ENCODE data around the gene GLI3. TPM values are rescaled to one million over a fixed set of nuclear protein-coding genes. Genes with fewer than 3 reads are reported as not detected.

Gene GLI3
- total RNA-seq, 1 donor from 2014 or later, result 27.7 TPM

DNA sequence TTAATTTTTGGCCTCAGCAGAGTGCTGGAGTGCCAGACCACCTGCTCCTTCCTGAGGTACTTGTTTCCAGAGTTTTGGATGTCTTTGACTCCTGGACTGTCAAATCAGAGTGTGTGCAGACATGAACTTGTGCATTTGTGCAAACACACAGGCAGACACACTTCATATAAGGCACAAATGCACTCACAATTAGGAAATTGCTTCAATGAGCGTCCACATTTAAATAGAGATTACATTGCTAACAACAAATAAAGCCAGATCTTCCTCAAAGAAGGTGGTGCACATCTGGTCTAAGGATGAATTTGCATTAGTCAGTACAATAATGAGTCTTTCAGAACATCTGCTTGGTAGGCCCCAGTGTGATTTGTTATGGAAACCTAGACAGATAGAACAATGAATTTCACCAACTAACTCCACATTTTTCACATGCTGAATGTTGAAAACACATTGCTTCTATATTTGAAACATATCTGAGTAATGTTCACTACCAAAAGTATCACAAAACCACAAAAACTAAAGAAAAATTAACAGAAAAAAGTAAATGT, 267.4 kb downstream of the GLI3 start:
- no peaks in the 10 kb centered on the region for H3K9me3 Mint-ChIP-seq (ENCODE audit: unreplicated experiment)
- H3K27ac Mint-ChIP-seq (ENCODE audit: unreplicated experiment), result no peak overlapping the region
- no peaks in the 10 kb centered on the region for H3K36me3 ChIP-seq (ENCODE audit: insufficient read depth, low read length)
- H3K9me3 ChIP-seq (ENCODE audit: insufficient read depth, low read depth, low read length), result no peaks in the 10 kb centered on the region
- no peak overlapping the region for H3K4me3 Mint-ChIP-seq (ENCODE audit: unreplicated experiment)
- no peak overlapping the region for H3K27ac ChIP-seq (ENCODE audit: low read depth, low read length)
- no peaks in the 10 kb centered on the region for H3K27me3 Mint-ChIP-seq (ENCODE audit: low read depth, unreplicated experiment)
- no peak overlapping the region for H3K4me2 ChIP-seq (ENCODE audit: low read length)
- no peaks in the 10 kb centered on the region for H3K4me1 ChIP-seq (ENCODE audit: insufficient read depth, low read length)
- FAIRE-seq (no peak), DNase-seq (ENCODE audit: low read depth) (no peak)
- no peaks in the 10 kb centered on the region for H3K27me3 ChIP-seq (ENCODE audit: insufficient read depth, low read length)
- no peak overlapping the region for H3K4me3 ChIP-seq (ENCODE audit: insufficient read depth, low read depth, low read length)
- H3K9ac ChIP-seq (ENCODE audit: low read length), result no peak overlapping the region
- H2AFZ ChIP-seq (ENCODE audit: low read depth, low read length), result no peak overlapping the region
- peaks cover 6% of the 10 kb centered on the region for H3K4me1 Mint-ChIP-seq (ENCODE audit: low read depth, unreplicated experiment)
- TF ChIP-seq EZH2 (IDR thresholded peaks at IDR 0.05; ENCODE audit: insufficient read depth, low read length), result no peak
- TF ChIP-seq, protein P1, sequence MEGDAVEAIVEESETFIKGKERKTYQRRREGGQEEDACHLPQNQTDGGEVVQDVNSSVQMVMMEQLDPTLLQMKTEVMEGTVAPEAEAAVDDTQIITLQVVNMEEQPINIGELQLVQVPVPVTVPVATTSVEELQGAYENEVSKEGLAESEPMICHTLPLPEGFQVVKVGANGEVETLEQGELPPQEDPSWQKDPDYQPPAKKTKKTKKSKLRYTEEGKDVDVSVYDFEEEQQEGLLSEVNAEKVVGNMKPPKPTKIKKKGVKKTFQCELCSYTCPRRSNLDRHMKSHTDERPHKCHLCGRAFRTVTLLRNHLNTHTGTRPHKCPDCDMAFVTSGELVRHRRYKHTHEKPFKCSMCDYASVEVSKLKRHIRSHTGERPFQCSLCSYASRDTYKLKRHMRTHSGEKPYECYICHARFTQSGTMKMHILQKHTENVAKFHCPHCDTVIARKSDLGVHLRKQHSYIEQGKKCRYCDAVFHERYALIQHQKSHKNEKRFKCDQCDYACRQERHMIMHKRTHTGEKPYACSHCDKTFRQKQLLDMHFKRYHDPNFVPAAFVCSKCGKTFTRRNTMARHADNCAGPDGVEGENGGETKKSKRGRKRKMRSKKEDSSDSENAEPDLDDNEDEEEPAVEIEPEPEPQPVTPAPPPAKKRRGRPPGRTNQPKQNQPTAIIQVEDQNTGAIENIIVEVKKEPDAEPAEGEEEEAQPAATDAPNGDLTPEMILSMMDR (IDR thresholded peaks at IDR 0.05; ENCODE audit: insufficient read depth, low read depth, low read length), result no peak
- no peaks in the 10 kb centered on the region for H3K79me2 ChIP-seq (ENCODE audit: insufficient read depth, low read length)
- peaks cover 7% of the 10 kb centered on the region for H3K36me3 Mint-ChIP-seq (ENCODE audit: low read depth, unreplicated experiment)
- no peaks in the 10 kb centered on the region for H4K20me1 ChIP-seq (ENCODE audit: insufficient read depth, low read length)

DNA sequence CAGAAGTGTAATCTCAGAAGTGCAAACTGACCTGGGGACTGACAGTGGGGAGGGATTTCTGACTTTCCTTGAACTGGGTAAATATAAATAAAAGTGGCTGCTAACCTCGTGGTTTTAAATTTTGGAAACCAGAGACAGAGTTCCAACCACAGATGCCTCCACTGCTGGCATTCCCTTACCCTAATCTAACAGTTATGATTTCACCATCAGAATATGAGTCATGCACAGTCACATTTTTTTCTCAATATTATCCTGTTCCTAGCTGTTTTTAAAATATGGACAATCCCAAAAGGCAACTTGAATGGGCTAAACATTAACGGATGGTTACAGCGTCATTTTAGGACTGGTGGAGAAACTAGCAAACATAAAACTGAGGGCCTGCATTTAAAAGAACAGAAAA, 269.9 kb downstream of the GLI3 start:
- Mint-ChIP-seq H3K4me1 (ENCODE audit: low read depth, unreplicated experiment) (peaks cover 6% of the 10 kb centered on the region), H3K4me3 (ENCODE audit: unreplicated experiment) (no peak overlapping the region), H3K27ac (ENCODE audit: unreplicated experiment) (no peak overlapping the region), H3K36me3 (ENCODE audit: low read depth, unreplicated experiment) (peaks cover 9% of the 10 kb centered on the region), H3K27me3 (ENCODE audit: low read depth, unreplicated experiment) (no peaks in the 10 kb centered on the region), H3K9me3 (ENCODE audit: unreplicated experiment) (no peaks in the 10 kb centered on the region)
- DNase-seq (ENCODE audit: low read depth) (peak; percentile 41), FAIRE-seq (no peak)
- no peaks in the 10 kb centered on the region for H3K9me3 ChIP-seq (ENCODE audit: insufficient read depth, low read depth, low read length)
- H3K36me3 ChIP-seq (ENCODE audit: insufficient read depth, low read length), result no peaks in the 10 kb centered on the region
- H3K4me2 ChIP-seq (ENCODE audit: low read length), result no peak overlapping the region
- H3K4me3 ChIP-seq (ENCODE audit: insufficient read depth, low read depth, low read length), result no peak overlapping the region
- no peaks in the 10 kb centered on the region for H3K79me2 ChIP-seq (ENCODE audit: insufficient read depth, low read length)
- no peak overlapping the region for H3K27ac ChIP-seq (ENCODE audit: low read depth, low read length)
- no peaks in the 10 kb centered on the region for H3K4me1 ChIP-seq (ENCODE audit: insufficient read depth, low read length)
- H3K27me3 ChIP-seq (ENCODE audit: insufficient read depth, low read length), result no peaks in the 10 kb centered on the region
- H2AFZ ChIP-seq (ENCODE audit: low read depth, low read length), result no peak overlapping the region
- no peak overlapping the region for H3K9ac ChIP-seq (ENCODE audit: low read length)
- no peaks in the 10 kb centered on the region for H4K20me1 ChIP-seq (ENCODE audit: insufficient read depth, low read length)
- TF ChIP-seq EZH2 (IDR thresholded peaks at IDR 0.05; ENCODE audit: insufficient read depth, low read length), result no peak
- TF ChIP-seq, protein P1 (IDR thresholded peaks at IDR 0.05; ENCODE audit: insufficient read depth, low read depth, low read length), result no peak

DNA sequence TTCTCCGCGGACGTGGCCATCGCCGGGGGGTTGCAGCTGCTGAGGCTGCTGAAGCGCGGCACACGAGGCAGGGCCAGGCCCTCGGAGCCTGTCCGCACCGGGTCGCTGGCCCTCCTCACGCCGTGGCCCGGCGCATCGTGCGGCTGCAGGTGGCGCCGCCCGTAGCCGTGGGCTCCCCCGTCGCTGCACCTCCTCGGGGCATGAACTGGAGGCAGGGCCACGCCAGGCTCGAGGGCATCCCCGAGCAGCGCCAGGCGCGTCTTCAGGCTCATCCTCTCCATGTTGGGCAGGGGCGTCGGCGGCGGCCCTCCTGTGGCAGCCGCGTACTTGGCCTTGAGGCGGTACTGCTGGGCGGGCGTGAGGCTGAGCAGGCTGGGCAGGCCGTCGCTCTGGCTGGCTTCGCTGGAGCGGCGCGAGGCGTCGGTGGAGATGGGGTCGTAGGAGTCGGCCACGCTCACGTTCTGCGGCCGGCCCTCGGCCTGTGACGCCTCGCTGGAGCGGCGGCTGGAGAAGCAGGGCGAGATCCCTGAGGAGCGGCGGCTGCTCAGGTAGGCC, 271.0 kb downstream of the GLI3 start:
- Histone ChIP-seq H3K9me3 (ENCODE audit: insufficient read depth, low read depth, low read length) (no peaks in the 10 kb centered on the region), H3K27me3 (ENCODE audit: insufficient read depth, low read length) (no peaks in the 10 kb centered on the region), H3K4me3 (ENCODE audit: insufficient read depth, low read depth, low read length) (no peak overlapping the region), H3K9ac (ENCODE audit: low read length) (no peak overlapping the region), H4K20me1 (ENCODE audit: insufficient read depth, low read length) (no peaks in the 10 kb centered on the region), H3K36me3 (ENCODE audit: insufficient read depth, low read length) (no peaks in the 10 kb centered on the region), H3K4me2 (ENCODE audit: low read length) (no peak overlapping the region), H3K4me1 (ENCODE audit: insufficient read depth, low read length) (no peaks in the 10 kb centered on the region), H3K27ac (ENCODE audit: low read depth, low read length) (no peak overlapping the region), H3K79me2 (ENCODE audit: insufficient read depth, low read length) (no peaks in the 10 kb centered on the region), H2AFZ (ENCODE audit: low read depth, low read length) (no peak overlapping the region)
- Mint-ChIP-seq H3K36me3 (ENCODE audit: low read depth, unreplicated experiment) (peaks cover 12% of the 10 kb centered on the region), H3K9me3 (ENCODE audit: unreplicated experiment) (no peaks in the 10 kb centered on the region), H3K4me3 (ENCODE audit: unreplicated experiment) (no peak overlapping the region), H3K27me3 (ENCODE audit: low read depth, unreplicated experiment) (no peaks in the 10 kb centered on the region), H3K4me1 (ENCODE audit: low read depth, unreplicated experiment) (peaks cover 6% of the 10 kb centered on the region), H3K27ac (ENCODE audit: unreplicated experiment) (no peak overlapping the region)
- TF ChIP-seq, protein P1 (IDR thresholded peaks at IDR 0.05; ENCODE audit: insufficient read depth, low read depth, low read length), result no peak
- TF ChIP-seq EZH2 (IDR thresholded peaks at IDR 0.05; ENCODE audit: insufficient read depth, low read length), result no peak
- DNase-seq (ENCODE audit: low read depth), result no peak
- no peak for FAIRE-seq
